Lower lobe of right lung (tissue), 2 donors: ENCODE data around the gene PSMB5. TPM values are rescaled to one million over a fixed set of nuclear protein-coding genes. Genes with fewer than 3 reads are reported as not detected.
"Not testable (repeated sequence)": the region's sequence is repeated elsewhere in the genome, so short reads cannot be mapped to it uniquely, and the experiment has no call there.

Experiments
- ATAC-seq, 2 donors: fragments of 200-7000 bp; cut with Tn5 transposase; one replicate each; pipeline ENCODE4 v1.9.1; 2020 to 2022; ENCODE audit warnings: mild to moderate bottlenecking in 2 of 2, moderate library complexity in 2 of 2
- DNase-seq: peaks from one replicate; pipeline ENCODE4 v3.0.0-alpha.2; 2020
- H3K27ac ChIP-seq: fragments of 200-600 bp; one replicate; pipeline ENCODE4 v1.8.0; 2022
- H3K27me3 ChIP-seq: fragments of 200-600 bp; one replicate; pipeline ENCODE4 v1.8.0; 2022; ENCODE audit warnings: low read depth
- H3K36me3 ChIP-seq: fragments of 200-600 bp; one replicate; pipeline ENCODE4 v1.8.0; 2022; ENCODE audit warnings: mild to moderate bottlenecking
- H3K4me1 ChIP-seq: fragments of 200-600 bp; one replicate; pipeline ENCODE4 v1.8.0; 2022
- H3K4me3 ChIP-seq: fragments of 200-600 bp; one replicate; pipeline ENCODE4 v1.8.0; 2022; ENCODE audit warnings: mild to moderate bottlenecking
- H3K9me3 ChIP-seq: fragments of 200-600 bp; one replicate; pipeline ENCODE4 v1.8.0; 2022
- CTCF ChIP-seq: fragments of 200-600 bp; IDR thresholded peaks from one replicate; pipeline ENCODE4 v1.8.0; 2022; ENCODE audit warnings: antibody characterized with exemption, mild to moderate bottlenecking
- intact Hi-C: fragments of 100-400 bp; cut with DNase I; formaldehyde crosslinking; loops from one replicate; pipeline ENCODE4 v1.11.0; 2022
- total RNA-seq: library from RNA; stranded (reverse); fragmentation: NEBNext Ultra II Directional; extraction: Animal tissue kit (Norgen Biotek cat#: 25700); gene quantifications from one replicate; pipeline ENCODE4 v1.2.1, GENCODE V29; 2021
- donor health status: DM: no; HTN: yes; CAD: no; lungs with severe emphysema.

PSMB5 gene
- total RNA-seq, 1 donor from 2014 or later: 71.5 TPM

- Histone ChIP-seq H3K27ac (no peak overlapping the region), H3K4me1 (peaks cover 27% of the 10 kb centered on the region), H3K36me3 (no peaks in the 10 kb centered on the region), H3K9me3 (no peaks in the 10 kb centered on the region), H3K4me3 (no peak overlapping the region), H3K27me3 (no peaks in the 10 kb centered on the region)
- intact Hi-C loops: no loop called here
- no peak for ATAC-seq
- no peak for DNase-seq
- no peak for TF ChIP-seq CTCF
These were observed 25.9 kb downstream of the PSMB5 start for GRCh38 chr14:23008831-23009230.

- peak overlapping the region; percentile 96 for H3K27ac ChIP-seq
- peak; percentile 96 for DNase-seq
- no peaks in the 10 kb centered on the region for H3K27me3 ChIP-seq
- TF ChIP-seq CTCF: peak; percentile 24
- peak overlapping the region; percentile 74 for H3K4me3 ChIP-seq
- peak; percentile 99 for ATAC-seq
- intact Hi-C loops: no loop called here
- no peaks in the 10 kb centered on the region for H3K9me3 ChIP-seq
- peaks cover 27% of the 10 kb centered on the region for H3K4me1 ChIP-seq
- H3K36me3 ChIP-seq: no peaks in the 10 kb centered on the region
These were observed 27.9 kb downstream of the PSMB5 start for GRCh38 chr14:23006544-23007419.

GRCh38 chr14:23006188-23006534, 28.5 kb downstream of the PSMB5 start:
- Histone ChIP-seq H3K27me3 (no peaks in the 10 kb centered on the region), H3K27ac (peak overlapping the region; percentile 96), H3K36me3 (no peaks in the 10 kb centered on the region), H3K9me3 (no peaks in the 10 kb centered on the region), H3K4me3 (peak overlapping the region; percentile 74), H3K4me1 (peaks cover 27% of the 10 kb centered on the region)
- no peak for TF ChIP-seq CTCF
- intact Hi-C loops: no loop called here
- no peak for DNase-seq
- no peak for ATAC-seq

- H3K4me3 ChIP-seq: peak overlapping the region; percentile 74
- H3K36me3 ChIP-seq: no peaks in the 10 kb centered on the region
- ATAC-seq (no peak), DNase-seq (no peak)
- peaks cover 27% of the 10 kb centered on the region for H3K4me1 ChIP-seq
- no peak for TF ChIP-seq CTCF
- H3K9me3 ChIP-seq: no peaks in the 10 kb centered on the region
- intact Hi-C loops: no loop called here
- no peaks in the 10 kb centered on the region for H3K27me3 ChIP-seq
- peak overlapping the region; percentile 96 for H3K27ac ChIP-seq
These were observed 29.1 kb downstream of the PSMB5 start for GRCh38 chr14:23005451-23006187.

- H3K27me3 ChIP-seq, intact Hi-C loops, ATAC-seq, H3K4me3 ChIP-seq, H3K27ac ChIP-seq, DNase-seq, H3K36me3 ChIP-seq, H3K9me3 ChIP-seq: not testable (repeated sequence)
- H3K4me1 ChIP-seq: peaks cover 25% of the 10 kb centered on the region
These were observed 30.4 kb downstream of the PSMB5 start for GRCh38 chr14:23004274-23004673.

GRCh38 chr14:23002592-23002991, 32.1 kb downstream of the PSMB5 start:
- intact Hi-C loops: no loop called here
- H3K4me1 ChIP-seq: peaks cover 14% of the 10 kb centered on the region
- no peak overlapping the region for H3K4me3 ChIP-seq
- DNase-seq (no peak), ATAC-seq (no peak)
- TF ChIP-seq CTCF: no peak
- peaks cover 10% of the 10 kb centered on the region for H3K36me3 ChIP-seq
- H3K27me3 ChIP-seq: no peaks in the 10 kb centered on the region
- no peaks in the 10 kb centered on the region for H3K9me3 ChIP-seq
- H3K27ac ChIP-seq: no peak overlapping the region
